SJSA1 (cell line): ENCODE data around the gene CNNM2. TPM values are rescaled to one million over a fixed set of nuclear protein-coding genes. Genes with fewer than 3 reads are reported as not detected.
"Not testable (repeated sequence)": the region's sequence is repeated elsewhere in the genome, so short reads cannot be mapped to it uniquely, and the experiment has no call there.

Experiments used
- DNase-seq, 2 experiments: peaks; one replicate each; pipeline ENCODE4 v3.0.0-alpha.2; 2015 to 2020; ENCODE audit warnings: low spot score in 2 of 2, low read depth in 1 of 2
- H3K27ac ChIP-seq: fragments of 250-450 bp; sonication (Bioruptor Pico); 2 replicates; pipeline ENCODE4 v1.5.1; 2020; ENCODE audit warnings: mild to moderate bottlenecking, moderate library complexity
- H3K27me3 ChIP-seq: fragments of 250-450 bp; sonication (Bioruptor Pico); replicated peaks from 2 replicates; pipeline ENCODE4 v1.5.1; 2020; ENCODE audit warnings: mild to moderate bottlenecking, moderate library complexity
- H3K36me3 ChIP-seq: fragments of 250-450 bp; sonication (Bioruptor Pico); 2 replicates; pipeline ENCODE4 v1.5.1; 2020; ENCODE audit warnings: mild to moderate bottlenecking
- H3K4me1 ChIP-seq: fragments of 250-450 bp; sonication (Bioruptor Pico); replicated peaks from 2 replicates; pipeline ENCODE4 v1.6.1; 2021; ENCODE audit warnings: mild to moderate bottlenecking
- H3K4me3 ChIP-seq: fragments of 250-450 bp; sonication (Bioruptor Pico); 2 replicates; pipeline ENCODE4 v1.5.1; 2020; ENCODE audit warnings: mild to moderate bottlenecking
- H3K9me3 ChIP-seq: fragments of 250-450 bp; sonication (Bioruptor Pico); replicated peaks from 2 replicates; pipeline ENCODE4 v1.5.1; 2020; ENCODE audit warnings: mild to moderate bottlenecking
- total RNA-seq: library from RNA; depleted of rRNA; stranded (reverse); fragments of >200 nt; shearing (Covaris generic); gene quantifications from 2 replicates; pipeline ENCODE4 v1.2.3, GENCODE V29; 2014

Gene CNNM2
- total RNA-seq, 1 experiment from 2014 or later, result 8.2 TPM

DNA sequence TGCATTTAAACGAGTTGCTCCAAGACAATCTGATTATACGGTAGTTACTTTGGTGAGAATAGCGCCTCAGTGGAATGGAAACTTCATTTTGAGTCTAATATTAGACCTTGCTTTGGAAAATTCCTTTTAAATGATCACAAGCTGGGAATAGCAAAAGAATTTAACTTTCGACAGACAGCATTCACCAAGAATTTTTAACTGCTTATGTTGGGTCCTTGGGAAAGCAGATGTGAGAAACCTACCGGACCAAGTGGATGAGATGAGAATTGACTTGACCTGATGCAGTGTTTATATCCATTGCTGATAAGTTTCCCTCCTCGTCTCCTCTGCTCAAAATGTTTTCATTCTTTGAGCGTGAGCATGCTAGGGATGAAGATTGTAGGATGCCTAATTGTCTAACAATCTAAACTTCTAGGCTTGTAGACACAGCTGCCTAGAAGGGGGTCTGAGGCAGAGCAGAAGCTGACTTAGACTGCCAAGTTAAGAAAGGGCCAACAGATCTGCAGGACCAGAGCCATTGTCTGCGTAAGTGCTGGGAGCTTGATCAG lies 126.9 kb downstream of the CNNM2 start:
- Histone ChIP-seq H3K4me3 (no peak overlapping the region), H3K36me3 (no peaks in the 10 kb centered on the region), H3K27ac (peak overlapping the region; percentile 65), H3K4me1 (peaks cover 22% of the 10 kb centered on the region), H3K9me3 (no peaks in the 10 kb centered on the region), H3K27me3 (no peaks in the 10 kb centered on the region)
- peak in 1 of 2 experiments; percentile 37 for DNase-seq

DNA sequence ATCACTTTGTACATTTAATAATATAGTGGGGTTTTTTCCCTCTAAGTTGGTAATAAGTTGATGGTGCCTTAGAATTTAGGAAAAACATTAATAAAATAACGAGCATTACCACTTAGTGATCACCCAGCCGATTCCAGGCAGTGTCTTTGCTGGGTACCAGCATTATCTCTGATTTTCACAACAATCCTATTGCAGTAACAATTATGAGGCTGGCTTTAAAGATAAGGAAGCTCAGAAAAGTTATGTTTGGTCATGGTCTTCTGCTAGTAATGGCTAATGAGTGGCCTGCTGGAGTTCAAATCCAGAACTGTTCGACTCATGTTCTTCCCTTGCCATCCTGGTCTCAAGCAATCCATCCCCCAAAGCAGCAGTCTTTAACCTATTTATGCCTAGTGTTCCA lies 127.9 kb downstream of the CNNM2 start:
- DNase-seq, result no peak
- Histone ChIP-seq H3K36me3 (no peaks in the 10 kb centered on the region), H3K4me3 (no peak overlapping the region), H3K4me1 (peaks cover 12% of the 10 kb centered on the region), H3K27ac (no peak overlapping the region), H3K27me3 (no peaks in the 10 kb centered on the region), H3K9me3 (no peaks in the 10 kb centered on the region)

DNA sequence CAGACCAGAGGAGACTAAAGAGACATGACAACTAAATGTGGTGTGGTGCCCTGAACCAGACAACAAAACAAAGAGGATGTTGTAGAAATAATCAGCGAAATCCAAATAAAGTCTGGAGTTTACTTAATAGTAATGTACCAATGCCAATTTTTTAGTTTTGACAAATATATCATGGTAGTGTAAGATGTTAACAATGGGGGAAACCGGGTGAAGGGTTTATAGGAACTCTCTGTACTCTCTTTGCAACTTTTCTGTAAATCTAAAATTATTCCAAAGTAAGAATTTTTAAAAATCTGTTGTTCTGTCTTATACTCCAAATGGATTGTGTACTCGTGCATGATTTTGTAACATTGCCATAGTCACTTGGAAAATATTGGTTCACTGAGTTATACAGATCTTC lies 129.3 kb downstream of the CNNM2 start:
- H3K27me3 ChIP-seq, result no peaks in the 10 kb centered on the region
- H3K27ac ChIP-seq, result no peak overlapping the region
- no peak overlapping the region for H3K4me3 ChIP-seq
- no peaks in the 10 kb centered on the region for H3K9me3 ChIP-seq
- peaks cover 11% of the 10 kb centered on the region for H3K4me1 ChIP-seq
- DNase-seq, result no peak
- no peaks in the 10 kb centered on the region for H3K36me3 ChIP-seq

DNA sequence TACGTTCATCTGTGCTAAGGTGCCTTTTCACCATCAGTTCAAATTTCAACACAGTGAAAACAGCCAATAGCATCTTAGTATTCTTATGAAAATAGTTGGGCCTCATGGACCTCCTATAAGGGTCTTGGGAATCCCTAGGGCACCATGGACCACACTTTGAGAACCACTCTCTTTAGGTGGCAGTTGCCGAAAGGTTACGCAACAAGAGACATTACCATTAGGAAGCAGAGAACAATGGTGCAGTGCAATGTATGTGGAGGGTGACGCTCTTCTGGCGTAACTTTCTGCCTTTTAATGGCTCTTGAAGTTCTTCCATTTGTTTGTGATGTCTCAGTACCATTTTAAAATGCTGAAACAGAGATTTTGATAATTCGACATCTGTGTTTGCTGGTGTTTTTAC lies 131.1 kb downstream of the CNNM2 start:
- no peaks in the 10 kb centered on the region for H3K36me3 ChIP-seq
- no peak overlapping the region for H3K4me3 ChIP-seq
- H3K4me1 ChIP-seq, result peaks cover 19% of the 10 kb centered on the region
- DNase-seq, result no peak
- no peaks in the 10 kb centered on the region for H3K27me3 ChIP-seq
- H3K9me3 ChIP-seq, result no peaks in the 10 kb centered on the region
- no peak overlapping the region for H3K27ac ChIP-seq

DNA sequence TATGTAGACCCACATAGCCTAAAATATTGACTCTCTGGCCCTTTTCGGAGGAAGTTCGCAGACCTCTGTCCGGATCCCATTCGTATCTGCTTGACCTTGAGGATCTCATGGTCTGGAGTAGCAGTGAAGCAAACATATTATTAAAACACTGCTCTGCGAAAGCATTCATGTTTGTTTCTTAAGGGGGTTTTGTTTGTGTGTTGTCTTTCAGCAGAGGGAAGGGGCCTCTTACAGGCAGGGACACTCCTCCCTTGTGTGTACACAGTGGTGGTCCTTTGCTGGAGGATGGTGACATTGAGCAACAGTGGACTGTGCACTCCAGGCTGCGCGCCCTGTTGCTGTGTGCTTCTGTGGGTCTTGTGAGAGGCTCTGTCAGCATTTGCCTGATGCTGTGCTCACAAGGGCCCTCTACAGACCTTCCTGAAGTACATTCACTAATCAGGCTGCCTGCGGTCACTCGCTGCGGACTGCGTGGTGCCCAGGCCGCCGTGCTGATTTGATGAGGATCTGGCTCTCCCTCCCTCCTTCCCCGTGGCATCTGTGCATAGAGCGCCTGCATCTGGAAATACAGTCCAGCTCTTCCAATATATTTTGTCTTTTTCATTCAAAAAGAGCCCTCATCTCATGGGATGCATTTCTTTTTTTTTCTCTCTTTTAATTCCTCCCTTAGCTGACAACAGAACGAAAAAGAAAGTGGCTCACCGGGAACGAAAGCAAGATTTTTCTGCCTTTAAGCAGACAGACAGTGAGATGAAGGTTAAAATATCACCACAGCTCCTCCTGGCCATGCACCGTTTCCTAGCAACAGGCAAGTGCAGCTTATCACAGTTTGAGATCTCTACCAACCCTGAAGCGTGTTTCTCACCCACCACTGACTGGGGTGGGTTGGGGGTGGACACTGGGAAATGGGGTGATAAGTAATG lies 135.8 kb downstream of the CNNM2 start:
- DNase-seq, result peak; percentile 59 to 77
- Histone ChIP-seq H3K27ac (no peak overlapping the region), H3K4me3 (peak overlapping the region; percentile 27), H3K9me3 (peaks cover 9% of the 10 kb centered on the region), H3K4me1 (peaks cover 25% of the 10 kb centered on the region), H3K36me3 (0 out of 2 replicates have a peak, but pooled peaks cover 12% of the 10 kb centered on the region), H3K27me3 (no peaks in the 10 kb centered on the region)

DNA sequence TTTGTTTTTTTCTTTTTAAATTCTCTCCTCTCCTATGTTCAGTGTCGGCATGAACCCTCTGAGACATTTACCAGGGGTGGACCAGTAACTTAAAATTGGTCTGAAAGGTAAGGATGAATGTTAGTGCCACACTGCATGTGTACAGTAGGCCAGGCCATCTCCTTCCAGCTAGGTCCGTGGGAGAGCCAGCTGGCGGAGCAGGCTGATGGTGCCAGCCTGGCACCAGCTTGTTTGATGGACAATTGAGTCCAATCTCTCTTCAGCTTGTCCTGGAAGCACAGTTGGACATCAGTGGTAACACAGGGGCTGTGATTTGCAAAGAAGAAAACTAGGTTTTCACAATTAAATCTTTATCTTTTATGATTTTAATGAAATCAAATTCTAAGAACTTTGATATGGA lies 136.5 kb downstream of the CNNM2 start:
- DNase-seq, result no peak
- Histone ChIP-seq H3K9me3 (peaks cover 9% of the 10 kb centered on the region), H3K36me3 (0 out of 2 replicates have a peak, but pooled peaks cover 13% of the 10 kb centered on the region), H3K4me3 (no peak overlapping the region), H3K27ac (no peak overlapping the region), H3K27me3 (no peaks in the 10 kb centered on the region), H3K4me1 (peaks cover 25% of the 10 kb centered on the region)

DNA sequence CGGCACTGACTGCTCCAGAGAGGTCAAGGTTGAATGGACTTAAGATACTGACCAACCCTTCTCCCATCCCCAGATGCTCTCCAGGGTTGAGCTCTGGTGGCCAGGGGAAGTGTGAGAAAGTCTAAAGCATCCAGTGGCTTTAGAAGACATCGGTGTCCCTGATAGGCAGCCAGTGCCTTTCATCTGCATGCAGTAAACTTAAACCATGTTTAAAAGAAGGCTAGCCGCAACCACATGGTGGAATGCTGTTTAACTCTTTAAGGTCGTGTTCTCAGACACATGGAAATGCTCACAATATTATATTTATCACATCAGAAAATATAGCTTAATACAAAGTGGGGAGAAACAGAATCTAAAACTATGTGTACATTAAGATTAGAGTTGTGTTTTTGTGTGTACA lies 137.0 kb downstream of the CNNM2 start:
- no peak overlapping the region for H3K4me3 ChIP-seq
- no peak overlapping the region for H3K27ac ChIP-seq
- H3K36me3 ChIP-seq, result 0 out of 2 replicates have a peak, but pooled peaks cover 13% of the 10 kb centered on the region
- no peaks in the 10 kb centered on the region for H3K27me3 ChIP-seq
- H3K9me3 ChIP-seq, result peaks cover 9% of the 10 kb centered on the region
- DNase-seq, result no peak
- H3K4me1 ChIP-seq, result peaks cover 25% of the 10 kb centered on the region

DNA sequence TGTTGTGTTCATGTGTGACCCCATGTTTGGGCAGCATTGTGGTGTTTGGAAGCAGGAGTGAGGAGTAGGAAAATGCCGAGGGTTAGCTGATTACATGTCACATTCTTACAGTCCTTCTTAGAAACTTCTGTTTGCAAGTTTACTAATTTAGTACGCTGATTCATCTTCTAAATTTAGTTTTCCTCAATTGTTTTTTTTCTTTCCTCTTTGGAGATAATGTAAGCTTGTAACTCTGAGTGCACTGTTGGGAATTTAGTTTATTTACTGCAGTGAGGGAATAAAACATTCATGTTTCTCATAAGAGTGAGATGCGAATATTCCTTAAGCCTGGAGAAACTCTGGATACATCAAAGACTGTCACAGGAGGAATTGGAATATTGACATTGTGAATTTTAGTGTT lies 139.9 kb downstream of the CNNM2 start:
- Histone ChIP-seq H3K4me3 (no peak overlapping the region), H3K36me3 (0 out of 2 replicates have a peak, but pooled peaks cover 13% of the 10 kb centered on the region), H3K9me3 (peaks cover 9% of the 10 kb centered on the region), H3K27ac (peak overlapping the region; percentile 83), H3K4me1 (peaks cover 25% of the 10 kb centered on the region), H3K27me3 (no peaks in the 10 kb centered on the region)
- peak in 1 of 2 experiments; percentile 51 for DNase-seq

DNA sequence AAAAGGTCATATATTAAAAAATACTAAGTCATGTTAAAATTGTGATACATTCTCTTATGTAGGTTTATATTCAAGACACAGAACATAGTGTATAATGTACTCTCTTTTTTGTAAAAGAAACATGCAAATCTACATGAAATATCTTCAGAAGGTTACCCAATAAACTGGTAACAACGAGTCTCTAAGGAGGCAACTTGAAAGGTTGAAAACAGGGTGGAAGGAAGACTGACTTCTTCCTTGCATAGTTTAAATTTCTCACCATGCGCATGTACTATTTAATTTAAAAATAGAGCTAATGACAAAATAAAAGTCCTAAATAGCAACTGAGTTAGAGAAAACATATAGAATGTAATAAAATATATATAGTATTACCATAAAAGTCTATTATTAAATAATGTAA lies 142.5 kb downstream of the CNNM2 start:
- DNase-seq, result no peak
- H3K4me1 ChIP-seq, result peaks cover 7% of the 10 kb centered on the region
- H3K27ac ChIP-seq, result no peak overlapping the region
- no peak overlapping the region for H3K4me3 ChIP-seq
- H3K9me3 ChIP-seq, result peaks cover 9% of the 10 kb centered on the region
- 0 out of 2 replicates have a peak, but pooled peaks cover 13% of the 10 kb centered on the region for H3K36me3 ChIP-seq
- no peaks in the 10 kb centered on the region for H3K27me3 ChIP-seq

DNA sequence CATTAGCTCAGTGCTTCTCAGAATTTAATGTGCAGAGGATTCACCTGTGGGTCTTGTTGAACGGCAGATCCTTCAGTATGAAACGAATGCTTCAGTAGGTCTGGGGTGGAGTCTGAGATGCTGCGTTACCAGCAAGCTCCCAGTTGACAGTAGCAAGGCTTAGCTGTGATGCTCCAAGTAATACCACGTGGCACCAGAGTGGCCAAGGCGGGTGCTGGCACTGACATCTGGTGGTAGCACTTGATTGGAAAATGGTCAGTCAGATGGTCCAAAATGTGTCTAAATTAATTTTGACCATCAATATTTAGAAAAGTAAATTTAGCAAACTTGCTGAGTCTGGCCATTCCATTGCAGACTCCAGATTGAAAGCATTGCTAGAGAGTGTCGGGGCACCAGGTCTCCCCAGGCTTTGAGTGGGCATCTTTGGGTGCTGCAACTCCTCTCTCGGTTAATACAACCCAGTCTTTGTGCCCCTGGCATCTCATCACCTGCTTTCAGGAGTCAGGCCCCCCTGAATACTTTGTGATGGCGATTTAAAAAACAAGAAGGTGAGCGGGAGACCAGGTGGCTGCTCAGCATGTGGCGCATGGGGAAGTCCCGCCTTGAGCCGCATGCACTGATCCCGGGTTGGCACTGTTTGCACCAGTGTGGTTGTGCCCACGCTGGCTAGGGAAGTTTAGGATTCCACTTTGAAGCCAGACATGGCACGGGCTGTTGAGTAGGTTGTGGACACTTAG lies 144.9 kb downstream of the CNNM2 start:
- H3K36me3 ChIP-seq, result 0 out of 2 replicates have a peak, but pooled peaks cover 4% of the 10 kb centered on the region
- no peak for DNase-seq
- no peak overlapping the region for H3K27ac ChIP-seq
- H3K27me3 ChIP-seq, result no peaks in the 10 kb centered on the region
- peaks cover 5% of the 10 kb centered on the region for H3K9me3 ChIP-seq
- H3K4me1 ChIP-seq, result no peaks in the 10 kb centered on the region; the same call in 1 of the 2 replicates
- H3K4me3 ChIP-seq, result no peak overlapping the region

DNA sequence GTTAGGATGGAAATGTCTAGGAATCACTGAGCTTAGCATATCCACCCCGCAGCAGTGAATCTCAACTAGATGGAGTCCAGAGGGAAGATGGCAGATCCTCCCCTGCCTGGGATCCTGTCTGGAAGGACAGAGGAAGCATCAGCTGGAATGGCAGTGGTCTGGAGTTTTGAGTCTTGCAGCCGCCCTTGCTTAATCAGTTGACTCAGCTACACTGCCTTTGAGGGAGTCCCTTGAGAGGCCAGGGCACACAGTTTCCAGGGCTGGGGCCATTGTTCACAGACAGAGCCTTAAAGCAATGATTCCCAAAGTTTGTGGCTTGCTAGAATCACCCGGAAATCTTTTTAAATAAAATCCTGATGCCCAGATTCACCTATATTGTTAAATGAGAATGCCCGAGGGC lies 146.9 kb downstream of the CNNM2 start:
- peaks cover 11% of the 10 kb centered on the region for H3K4me1 ChIP-seq
- H3K9me3 ChIP-seq, result no peaks in the 10 kb centered on the region
- peaks cover 5% of the 10 kb centered on the region; the same call in 1 of the 2 replicates for H3K36me3 ChIP-seq
- DNase-seq, result no peak
- no peaks in the 10 kb centered on the region for H3K27me3 ChIP-seq
- no peak overlapping the region for H3K4me3 ChIP-seq
- no peak overlapping the region for H3K27ac ChIP-seq

DNA sequence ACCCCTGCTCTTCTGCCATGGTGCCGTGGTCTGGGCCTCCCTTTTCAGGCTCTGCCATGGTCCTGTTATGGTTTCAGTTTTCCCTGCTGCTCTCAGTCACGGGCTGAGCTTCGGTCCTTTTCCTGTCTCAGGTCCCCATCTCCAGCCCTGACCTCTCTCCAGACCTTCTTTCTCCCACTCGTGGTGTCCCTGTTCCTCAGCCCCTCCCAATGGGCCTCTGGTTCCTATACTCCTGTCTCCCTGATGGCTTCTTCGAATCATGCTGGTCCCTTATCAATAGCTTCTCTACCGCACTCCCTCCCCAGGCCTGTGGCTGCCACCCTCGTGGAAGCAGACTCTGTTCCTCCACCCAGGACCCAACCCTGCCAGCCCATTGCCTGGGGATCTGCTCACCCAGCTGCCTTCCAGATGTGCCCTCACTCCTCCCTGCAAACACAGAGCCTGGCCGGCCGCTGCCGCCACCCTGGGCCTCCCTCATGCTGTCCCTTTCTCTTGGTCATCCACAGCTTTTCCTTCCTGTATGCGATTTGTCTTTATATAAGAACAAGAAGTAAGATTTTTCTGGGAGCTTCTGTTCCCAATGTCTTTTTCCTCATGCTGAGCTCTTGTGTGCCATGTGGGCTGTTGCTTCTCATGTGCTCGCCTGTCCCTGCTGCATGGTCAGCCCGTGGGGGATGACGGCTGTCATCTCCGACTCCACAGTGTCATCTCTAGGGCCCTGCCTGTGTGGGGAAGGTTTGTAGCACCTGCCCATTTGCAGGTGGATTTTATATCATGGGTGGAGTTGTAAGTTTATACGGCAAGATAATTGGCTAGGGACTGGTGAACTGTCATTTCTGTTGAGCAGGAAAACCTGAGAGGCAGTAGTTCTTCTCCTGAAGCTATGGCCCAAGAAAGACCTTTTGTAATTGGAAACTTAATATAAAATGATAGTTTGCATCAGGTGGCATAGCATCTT lies 148.3 kb downstream of the CNNM2 start:
- H3K27ac ChIP-seq, result no peak overlapping the region
- DNase-seq, result no peak
- H3K27me3 ChIP-seq, result no peaks in the 10 kb centered on the region
- no peaks in the 10 kb centered on the region for H3K9me3 ChIP-seq
- H3K36me3 ChIP-seq, result peaks cover 5% of the 10 kb centered on the region; the same call in 1 of the 2 replicates
- peaks cover 12% of the 10 kb centered on the region for H3K4me1 ChIP-seq
- H3K4me3 ChIP-seq, result no peak overlapping the region

DNA sequence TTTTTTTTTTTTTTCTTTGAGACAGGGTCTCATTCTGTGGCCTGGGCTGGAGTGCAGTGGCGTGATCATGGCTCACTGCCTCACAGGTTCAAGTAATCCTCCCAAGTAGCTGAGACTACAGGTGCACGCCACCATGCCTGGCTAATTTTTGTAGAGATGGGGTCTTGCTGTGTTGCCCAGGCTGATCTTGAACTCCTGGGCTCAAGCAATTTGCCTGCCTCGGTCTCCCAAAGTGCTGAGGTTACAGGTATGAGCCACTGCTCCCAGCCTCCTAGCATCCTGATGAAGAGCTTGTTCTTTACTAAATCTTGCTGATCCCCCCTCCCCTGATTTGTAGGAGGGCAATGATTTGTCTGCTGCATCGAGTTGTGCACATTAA lies 149.0 kb downstream of the CNNM2 start:
- DNase-seq, H3K27ac ChIP-seq, H3K9me3 ChIP-seq, H3K27me3 ChIP-seq, H3K4me3 ChIP-seq, H3K36me3 ChIP-seq: not testable (repeated sequence)
- peaks cover 12% of the 10 kb centered on the region for H3K4me1 ChIP-seq
